DND-41 (cell line): ENCODE measurements around the gene MYLK4.

Experiments
- ATAC-seq: fragments of 200-7000 bp; cut with Tn5 transposase; 3 replicates; pipeline ENCODE4 v1.9.1; 2021; ENCODE audit warnings: low read depth; ENCODE audit not compliant: insufficient read depth
- DNase-seq: peaks from one replicate; pipeline ENCODE4 v3.0.0-alpha.2; 2020
- H2AFZ ChIP-seq: 2 replicates; pipeline ENCODE4 v1.6.0; 2012; ENCODE audit warnings: low read depth, low read length
- H3K27ac ChIP-seq: 2 replicates; pipeline ENCODE4 v1.5.1; 2012; ENCODE audit warnings: low read length, inconsistent platforms
- H3K27me3 ChIP-seq: fragments of 200-600 bp; sonication (generic); 2 replicates; pipeline ENCODE4 v1.6.0; 2012; ENCODE audit warnings: low read length, mild to moderate bottlenecking, inconsistent platforms; ENCODE audit not compliant: insufficient read depth, poor library complexity
- H3K36me3 ChIP-seq: 2 replicates; pipeline ENCODE4 v1.5.1; 2012; ENCODE audit warnings: low read length, inconsistent platforms; ENCODE audit not compliant: insufficient read depth
- H3K4me1 ChIP-seq: 2 replicates; pipeline ENCODE4 v1.5.1; 2012; ENCODE audit warnings: mild to moderate bottlenecking, low read length; ENCODE audit not compliant: insufficient read depth
- H3K4me2 ChIP-seq: 2 replicates; pipeline ENCODE4 v1.6.0; 2012; ENCODE audit warnings: mild to moderate bottlenecking, moderate library complexity, low read length, inconsistent platforms; ENCODE audit not compliant: insufficient read depth
- H3K4me3 ChIP-seq, 2 experiments: fragments of 200-600 bp in 1 of 2; shearing (Covaris generic) in 1 of 2; 2 replicates each; pipeline ENCODE4 v1.5.1; 2012 to 2016; ENCODE audit warnings: inconsistent platforms in 2 of 2, low read length in 2 of 2, mild to moderate bottlenecking in 2 of 2, low read depth in 1 of 2, moderate library complexity in 1 of 2
- H3K79me2 ChIP-seq: 2 replicates; pipeline ENCODE4 v1.6.0; 2012; ENCODE audit warnings: low read length, inconsistent platforms; ENCODE audit not compliant: insufficient read depth
- H3K9ac ChIP-seq: 2 replicates; pipeline ENCODE4 v1.6.0; 2012; ENCODE audit warnings: low read depth, mild to moderate bottlenecking, inconsistent platforms, low read length, moderate library complexity
- H3K9me3 ChIP-seq: 2 replicates; pipeline ENCODE4 v1.5.1; 2012; ENCODE audit warnings: low read length, moderate library complexity, mild to moderate bottlenecking, inconsistent platforms; ENCODE audit not compliant: insufficient read depth, severe bottlenecking
- H4K20me1 ChIP-seq: 2 replicates; pipeline ENCODE4 v1.6.0; 2012; ENCODE audit warnings: low read length; ENCODE audit not compliant: insufficient read depth
- EZH2 ChIP-seq: IDR thresholded peaks from 3 replicates; pipeline ENCODE4 v1.6.1; 2012; ENCODE audit warnings: borderline replicate concordance, low read depth, mild to moderate bottlenecking, moderate library complexity, low read length, inconsistent platforms; ENCODE audit not compliant: severe bottlenecking
- TF ChIP-seq, protein P1 (sequence below): IDR thresholded peaks from 2 replicates; pipeline ENCODE4 v1.5.1; 2012; ENCODE audit warnings: borderline replicate concordance, low read length, moderate library complexity, mild to moderate bottlenecking; ENCODE audit not compliant: poor library complexity, severe bottlenecking; ENCODE audit errors: extremely low read depth

MYLK4 gene

DNA sequence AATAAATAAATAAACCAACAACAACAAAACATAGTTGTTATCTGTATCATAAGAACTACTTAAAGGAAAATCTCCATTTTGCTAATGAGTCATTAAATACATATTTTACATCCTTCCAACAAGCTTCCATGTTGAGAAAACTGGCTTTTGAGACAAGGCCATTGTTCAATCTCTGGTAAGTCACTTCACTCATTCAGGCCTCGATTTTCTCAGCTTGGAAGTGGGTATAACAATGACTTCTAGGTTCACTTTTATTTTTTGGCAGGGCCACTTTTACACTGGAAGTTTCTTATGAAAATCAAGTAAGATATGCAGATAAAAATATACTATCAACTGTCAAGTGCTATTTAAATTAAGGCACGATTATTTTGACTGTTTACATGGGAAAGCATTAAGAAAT is 44.4 kb upstream of the MYLK4 start:
- Histone ChIP-seq H2AFZ (no peak overlapping the region), H3K27ac (no peak overlapping the region), H3K79me2 (no peaks in the 10 kb centered on the region), H3K9ac (no peak overlapping the region), H3K4me2 (no peak overlapping the region), H3K9me3 (no peaks in the 10 kb centered on the region), H3K36me3 (no peaks in the 10 kb centered on the region), H3K4me1 (peaks cover 8% of the 10 kb centered on the region; the same call in 1 of the 2 replicates), H4K20me1 (peaks cover 26% of the 10 kb centered on the region; the same call in 1 of the 2 replicates), H3K27me3 (no peaks in the 10 kb centered on the region), H3K4me3 (no peak overlapping the region)
- DNase-seq (no peak), ATAC-seq (no peak)
- TF ChIP-seq, protein P1, sequence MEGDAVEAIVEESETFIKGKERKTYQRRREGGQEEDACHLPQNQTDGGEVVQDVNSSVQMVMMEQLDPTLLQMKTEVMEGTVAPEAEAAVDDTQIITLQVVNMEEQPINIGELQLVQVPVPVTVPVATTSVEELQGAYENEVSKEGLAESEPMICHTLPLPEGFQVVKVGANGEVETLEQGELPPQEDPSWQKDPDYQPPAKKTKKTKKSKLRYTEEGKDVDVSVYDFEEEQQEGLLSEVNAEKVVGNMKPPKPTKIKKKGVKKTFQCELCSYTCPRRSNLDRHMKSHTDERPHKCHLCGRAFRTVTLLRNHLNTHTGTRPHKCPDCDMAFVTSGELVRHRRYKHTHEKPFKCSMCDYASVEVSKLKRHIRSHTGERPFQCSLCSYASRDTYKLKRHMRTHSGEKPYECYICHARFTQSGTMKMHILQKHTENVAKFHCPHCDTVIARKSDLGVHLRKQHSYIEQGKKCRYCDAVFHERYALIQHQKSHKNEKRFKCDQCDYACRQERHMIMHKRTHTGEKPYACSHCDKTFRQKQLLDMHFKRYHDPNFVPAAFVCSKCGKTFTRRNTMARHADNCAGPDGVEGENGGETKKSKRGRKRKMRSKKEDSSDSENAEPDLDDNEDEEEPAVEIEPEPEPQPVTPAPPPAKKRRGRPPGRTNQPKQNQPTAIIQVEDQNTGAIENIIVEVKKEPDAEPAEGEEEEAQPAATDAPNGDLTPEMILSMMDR, result no peak

DNA sequence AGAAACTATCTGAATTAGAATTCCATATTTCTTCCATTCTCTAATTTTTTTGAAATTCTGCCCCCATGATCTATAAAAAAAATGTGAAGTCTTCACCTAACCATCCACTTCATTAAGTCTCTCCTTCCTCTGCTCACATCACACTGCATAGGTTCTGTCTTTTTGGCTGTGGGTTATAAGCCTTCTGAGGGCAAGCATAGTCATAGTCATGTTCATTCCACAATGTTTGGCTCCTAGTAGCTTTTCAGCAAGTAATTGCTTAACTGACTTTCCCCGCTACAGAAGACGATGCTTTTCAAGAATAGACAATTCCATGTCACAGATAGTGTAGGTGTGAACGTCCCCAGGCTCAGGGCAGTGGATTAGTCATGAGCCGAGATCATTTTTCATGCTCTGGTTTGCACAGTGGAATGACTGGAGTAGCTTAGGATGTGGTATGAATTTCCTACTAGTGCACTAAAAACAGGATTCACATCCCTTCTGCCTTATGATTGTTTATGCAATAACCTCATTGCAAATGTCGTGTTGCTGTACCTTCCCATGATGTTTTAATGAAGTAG is 43.5 kb upstream of the MYLK4 start:
- Histone ChIP-seq H2AFZ (no peak overlapping the region), H3K27me3 (no peaks in the 10 kb centered on the region), H3K27ac (no peak overlapping the region), H4K20me1 (peaks cover 26% of the 10 kb centered on the region; the same call in 1 of the 2 replicates), H3K9ac (no peak overlapping the region), H3K9me3 (no peaks in the 10 kb centered on the region), H3K79me2 (no peaks in the 10 kb centered on the region), H3K36me3 (no peaks in the 10 kb centered on the region), H3K4me3 (no peak overlapping the region), H3K4me1 (peaks cover 8% of the 10 kb centered on the region; the same call in 1 of the 2 replicates), H3K4me2 (no peak overlapping the region)
- TF ChIP-seq, protein P1, result no peak
- TF ChIP-seq EZH2, result no peak
- DNase-seq (no peak), ATAC-seq (no peak)

DNA sequence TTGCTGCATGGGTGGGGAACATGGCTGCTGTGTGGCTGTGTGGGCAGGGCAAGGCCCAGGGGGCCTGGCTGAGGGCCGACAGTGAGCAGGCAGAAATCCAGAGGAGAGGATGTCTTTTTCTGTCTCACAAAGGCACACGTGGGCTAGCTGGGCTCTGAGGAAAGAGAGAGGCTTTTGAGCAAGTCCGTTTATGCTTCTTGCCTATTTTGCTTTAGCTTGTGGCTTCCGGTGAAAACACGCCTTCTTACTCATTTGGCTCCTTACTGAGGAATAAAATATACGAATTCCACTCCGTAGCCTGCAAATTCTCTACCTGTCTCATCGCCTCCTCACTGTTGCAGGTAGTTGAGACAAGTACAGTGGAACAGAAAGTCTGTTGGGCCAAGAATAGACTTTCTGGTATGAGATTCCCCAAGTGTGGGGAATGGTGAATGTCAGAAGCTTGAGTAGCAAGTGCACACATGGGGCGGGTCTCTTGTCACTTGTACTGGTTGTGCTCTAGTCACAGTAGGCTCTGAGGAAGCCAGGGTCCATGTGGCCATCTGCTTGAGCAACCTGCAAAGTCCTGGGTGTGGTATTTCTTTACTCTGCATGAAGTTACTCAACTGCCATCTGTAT is 42.9 kb upstream of the MYLK4 start:
- no peaks in the 10 kb centered on the region for H3K79me2 ChIP-seq
- H3K4me2 ChIP-seq, result no peak overlapping the region
- no peak overlapping the region for H2AFZ ChIP-seq
- peaks cover 8% of the 10 kb centered on the region; the same call in 1 of the 2 replicates for H3K4me1 ChIP-seq
- H3K9ac ChIP-seq, result no peak overlapping the region
- ATAC-seq (no peak), DNase-seq (no peak)
- TF ChIP-seq, protein P1, result no peak
- TF ChIP-seq EZH2, result no peak
- H3K27ac ChIP-seq, result no peak overlapping the region
- H3K36me3 ChIP-seq, result 0 out of 2 replicates have a peak, but pooled peaks cover 3% of the 10 kb centered on the region
- no peaks in the 10 kb centered on the region for H3K27me3 ChIP-seq
- peaks cover 26% of the 10 kb centered on the region; the same call in 1 of the 2 replicates for H4K20me1 ChIP-seq
- no peak overlapping the region for H3K4me3 ChIP-seq
- no peaks in the 10 kb centered on the region for H3K9me3 ChIP-seq
